Fibroblast of lung (primary cell): ENCODE results near the gene TSPAN33.

Experiments used
- EZH2 ChIP-seq: IDR thresholded peaks from 2 replicates; pipeline ENCODE4 v1.5.1; 2012; ENCODE audit warnings: low read length, control low read depth, mild to moderate bottlenecking; ENCODE audit errors: missing control alignments
- TF ChIP-seq, protein P1 (sequence below), 2 donors: IDR thresholded peaks in 1 of 2; conservative IDR thresholded peaks in 1 of 2; 1 replicate in 1 of 2; 2 replicates in 1 of 2; pipeline ENCODE4 v1.5.1; 2011 to 2012; ENCODE audit warnings: low read length in 2 of 2, control low read depth in 1 of 2, inconsistent platforms in 1 of 2, low read depth in 1 of 2, mild to moderate bottlenecking in 1 of 2

DNA sequence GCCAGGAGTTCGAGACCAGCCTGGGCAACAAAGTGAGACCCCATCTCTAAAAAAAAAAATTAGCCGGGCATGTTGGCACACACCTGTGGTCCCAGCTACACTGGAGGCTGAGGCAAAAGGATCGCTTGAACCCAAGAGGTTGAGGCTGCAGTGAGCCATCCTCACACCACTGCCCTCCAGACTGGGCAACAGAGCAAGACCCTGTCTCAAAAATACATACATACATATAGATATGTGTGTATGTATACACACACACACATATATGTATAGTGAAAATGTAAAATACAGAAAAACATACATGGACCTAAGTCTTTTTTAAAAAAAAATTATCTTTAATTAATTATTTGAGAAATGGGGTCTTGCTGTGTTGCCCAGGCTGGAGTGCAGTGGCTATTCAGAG, 49.4 kb downstream of the TSPAN33 start:
- TF ChIP-seq, protein P1, sequence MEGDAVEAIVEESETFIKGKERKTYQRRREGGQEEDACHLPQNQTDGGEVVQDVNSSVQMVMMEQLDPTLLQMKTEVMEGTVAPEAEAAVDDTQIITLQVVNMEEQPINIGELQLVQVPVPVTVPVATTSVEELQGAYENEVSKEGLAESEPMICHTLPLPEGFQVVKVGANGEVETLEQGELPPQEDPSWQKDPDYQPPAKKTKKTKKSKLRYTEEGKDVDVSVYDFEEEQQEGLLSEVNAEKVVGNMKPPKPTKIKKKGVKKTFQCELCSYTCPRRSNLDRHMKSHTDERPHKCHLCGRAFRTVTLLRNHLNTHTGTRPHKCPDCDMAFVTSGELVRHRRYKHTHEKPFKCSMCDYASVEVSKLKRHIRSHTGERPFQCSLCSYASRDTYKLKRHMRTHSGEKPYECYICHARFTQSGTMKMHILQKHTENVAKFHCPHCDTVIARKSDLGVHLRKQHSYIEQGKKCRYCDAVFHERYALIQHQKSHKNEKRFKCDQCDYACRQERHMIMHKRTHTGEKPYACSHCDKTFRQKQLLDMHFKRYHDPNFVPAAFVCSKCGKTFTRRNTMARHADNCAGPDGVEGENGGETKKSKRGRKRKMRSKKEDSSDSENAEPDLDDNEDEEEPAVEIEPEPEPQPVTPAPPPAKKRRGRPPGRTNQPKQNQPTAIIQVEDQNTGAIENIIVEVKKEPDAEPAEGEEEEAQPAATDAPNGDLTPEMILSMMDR (conservative IDR thresholded peaks at IDR 0.05 in 1 of 2, IDR thresholded peaks at IDR 0.05 in 1 of 2; ENCODE audit: low read depth in 1 of 2, low read length in 2 of 2), result no peak
- no peak for TF ChIP-seq EZH2
